Activated CD8-positive, alpha-beta memory T cell treated with anti-CD3 and anti-CD28 coated beads, Interleukin-2, amount 50 U/mL, for 1 hour (primary cell): ENCODE data around the gene SLK.

Experiments
- DNase-seq: peaks from one replicate; pipeline ENCODE4 v3.0.0-alpha.2; 2020; ENCODE audit errors: extremely low read depth

SLK gene

GRCh38 chr10:103990121-103990520 lies 23.2 kb downstream of the SLK start:
- DNase-seq: no peak

GRCh38 chr10:103990531-103990930 lies 23.6 kb downstream of the SLK start:
- DNase-seq: no peak

GRCh38 chr10:103991393-103992128 lies 24.6 kb downstream of the SLK start:
- no peak for DNase-seq

GRCh38 chr10:103995134-103995533 lies 28.2 kb downstream of the SLK start:
- DNase-seq: no peak

GRCh38 chr10:103998805-103999204 lies 31.9 kb downstream of the SLK start:
- DNase-seq: no peak

GRCh38 chr10:104002911-104003310 lies 36.0 kb downstream of the SLK start:
- no peak for DNase-seq

- no peak for DNase-seq
Observed at GRCh38 chr10:104005172-104005863, 38.4 kb downstream of the SLK start.

- DNase-seq: no peak
Observed at GRCh38 chr10:104011904-104012303, 45.0 kb downstream of the SLK start.

GRCh38 chr10:104013489-104013888 lies 46.5 kb downstream of the SLK start:
- no peak for DNase-seq

- DNase-seq: no peak
Observed at GRCh38 chr10:104014176-104014575, 47.2 kb downstream of the SLK start.

- no peak for DNase-seq
Observed at GRCh38 chr10:104016661-104017060, 49.7 kb downstream of the SLK start.

GRCh38 chr10:104018471-104018870 lies 51.5 kb downstream of the SLK start:
- no peak for DNase-seq

GRCh38 chr10:104020020-104020419 lies 53.1 kb downstream of the SLK start:
- no peak for DNase-seq

- DNase-seq: no peak
Observed at GRCh38 chr10:104021246-104021645, 54.3 kb downstream of the SLK start.

GRCh38 chr10:104022026-104022425 lies 55.1 kb downstream of the SLK start:
- DNase-seq: no peak

- no peak for DNase-seq
Observed at GRCh38 chr10:104025524-104025923, 58.6 kb downstream of the SLK start.

- DNase-seq: no peak
Observed at GRCh38 chr10:104026762-104027161, 59.8 kb downstream of the SLK start.

- no peak for DNase-seq
Observed at GRCh38 chr10:104028146-104028545, 61.2 kb downstream of the SLK start.

- DNase-seq: no peak
Observed at GRCh38 chr10:104028823-104029520, 62.0 kb downstream of the SLK start.

GRCh38 chr10:104029521-104029860 lies 62.6 kb downstream of the SLK start:
- DNase-seq: no peak

GRCh38 chr10:104031631-104032030 lies 64.7 kb downstream of the SLK start:
- no peak for DNase-seq

- no peak for DNase-seq
Observed at GRCh38 chr10:104032144-104032775, 65.3 kb downstream of the SLK start.
